ENCODE data around the gene FMC1.
A peak's percentile ranks its signal among the peaks of the same experiment; 100 is the strongest.
"Not testable (repeated sequence)": the region's sequence is repeated elsewhere in the genome, so short reads cannot be mapped to it uniquely, and the experiment has no call there.

The FMC1 gene

GRCh38 chr7:139341058-139341775, at the start of gene FMC1:
Gene FMC1 (plus strand): TSS chr7:139341337. CDS start chr7:139341385, 48 bp downstream.
- DNase-seq (ENCODE audit: low read depth): peak; percentile 86

- no peak for DNase-seq (ENCODE audit: low read depth)
These were observed 48.3 kb upstream of the FMC1 start for GRCh38 chr7:139292821-139293220.

GRCh38 chr7:139293534-139293933, 47.6 kb upstream of the FMC1 start:
- DNase-seq (ENCODE audit: low read depth): no peak

- no peak for DNase-seq (ENCODE audit: low read depth)
These were observed 46.9 kb upstream of the FMC1 start for GRCh38 chr7:139294241-139294640.

GRCh38 chr7:139294951-139295575, 46.1 kb upstream of the FMC1 start:
- no peak for DNase-seq (ENCODE audit: low read depth)

- DNase-seq (ENCODE audit: low read depth): no peak
These were observed 43.3 kb upstream of the FMC1 start for GRCh38 chr7:139297795-139298194.

GRCh38 chr7:139299296-139299695, 41.8 kb upstream of the FMC1 start:
- no peak for DNase-seq (ENCODE audit: low read depth)

GRCh38 chr7:139300390-139300789, 40.7 kb upstream of the FMC1 start:
- DNase-seq (ENCODE audit: low read depth): no peak

GRCh38 chr7:139304517-139304916, 36.6 kb upstream of the FMC1 start:
- no peak for DNase-seq (ENCODE audit: low read depth)

GRCh38 chr7:139317939-139318505, 23.1 kb upstream of the FMC1 start:
- no peak for DNase-seq (ENCODE audit: low read depth)

GRCh38 chr7:139321071-139321745, 19.9 kb upstream of the FMC1 start:
- DNase-seq (ENCODE audit: low read depth): no peak

- DNase-seq (ENCODE audit: low read depth): not testable (repeated sequence)
These were observed 16.4 kb upstream of the FMC1 start for GRCh38 chr7:139324709-139325108.

- no peak for DNase-seq (ENCODE audit: low read depth)
These were observed 12.8 kb upstream of the FMC1 start for GRCh38 chr7:139328375-139328774.

- no peak for DNase-seq (ENCODE audit: low read depth)
These were observed 12.0 kb upstream of the FMC1 start for GRCh38 chr7:139329119-139329518.

- DNase-seq (ENCODE audit: low read depth): no peak
These were observed 10.7 kb upstream of the FMC1 start for GRCh38 chr7:139330333-139331030.

- DNase-seq (ENCODE audit: low read depth): no peak
These were observed 8.3 kb upstream of the FMC1 start for GRCh38 chr7:139332697-139333359.

GRCh38 chr7:139333443-139333842, 7.7 kb upstream of the FMC1 start:
- not testable (repeated sequence) for DNase-seq (ENCODE audit: low read depth)

- no peak for DNase-seq (ENCODE audit: low read depth)
These were observed 6.6 kb upstream of the FMC1 start for GRCh38 chr7:139334399-139335150.

- no peak for DNase-seq (ENCODE audit: low read depth)
These were observed 2.1 kb upstream of the FMC1 start for GRCh38 chr7:139339025-139339424.

- no peak for DNase-seq (ENCODE audit: low read depth)
These were observed 1.5 kb upstream of the FMC1 start for GRCh38 chr7:139339698-139340036.

Data from CMK (cell line).